GM21786 (cell line): Measurements from ENCODE around the gene RASL10A.

Experiments used
- ATAC-seq: cut with Tn5 transposase; IDR thresholded peaks from one replicate; pipeline ENCODE4 v1.9.1; 2021; ENCODE audit not compliant: unreplicated experiment

Gene RASL10A

GRCh38 chr22:29306835-29307595, 8.5 kb downstream of the RASL10A start:
- no peak for ATAC-seq

- no peak for ATAC-seq
These were observed 9.2 kb downstream of the RASL10A start, which contains the start of gene GAS2L1 for GRCh38 chr22:29306175-29306834. Gene GAS2L1 (plus strand): TSS chr22:29306650. CDS start chr22:29308106, 1,456 bp downstream.

DNA sequence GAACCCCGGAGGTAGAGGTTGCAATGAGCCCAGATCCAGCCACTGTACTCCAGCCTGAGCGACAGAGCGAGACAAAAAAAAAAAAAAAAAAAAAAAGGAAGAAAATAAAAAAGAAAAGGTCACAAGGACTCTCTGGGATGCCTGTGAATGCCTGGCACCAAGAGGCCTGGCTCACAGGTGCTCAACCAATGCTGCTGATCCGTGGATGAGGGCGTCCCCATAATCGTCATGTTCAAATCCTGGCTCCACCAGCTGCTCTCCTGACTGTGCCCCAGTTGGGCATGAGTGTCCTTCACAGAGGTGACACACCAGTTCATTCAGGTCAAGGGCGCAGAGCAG, 9.7 kb downstream of the RASL10A start:
- no peak for ATAC-seq

GRCh38 chr22:29302681-29303465, 12.6 kb downstream of the RASL10A start:
- no peak for ATAC-seq

- ATAC-seq = no peak
These were observed 13.2 kb downstream of the RASL10A start for GRCh38 chr22:29302402-29302680.

GRCh38 chr22:29301716-29302401, 13.6 kb downstream of the RASL10A start:
- ATAC-seq = no peak

DNA sequence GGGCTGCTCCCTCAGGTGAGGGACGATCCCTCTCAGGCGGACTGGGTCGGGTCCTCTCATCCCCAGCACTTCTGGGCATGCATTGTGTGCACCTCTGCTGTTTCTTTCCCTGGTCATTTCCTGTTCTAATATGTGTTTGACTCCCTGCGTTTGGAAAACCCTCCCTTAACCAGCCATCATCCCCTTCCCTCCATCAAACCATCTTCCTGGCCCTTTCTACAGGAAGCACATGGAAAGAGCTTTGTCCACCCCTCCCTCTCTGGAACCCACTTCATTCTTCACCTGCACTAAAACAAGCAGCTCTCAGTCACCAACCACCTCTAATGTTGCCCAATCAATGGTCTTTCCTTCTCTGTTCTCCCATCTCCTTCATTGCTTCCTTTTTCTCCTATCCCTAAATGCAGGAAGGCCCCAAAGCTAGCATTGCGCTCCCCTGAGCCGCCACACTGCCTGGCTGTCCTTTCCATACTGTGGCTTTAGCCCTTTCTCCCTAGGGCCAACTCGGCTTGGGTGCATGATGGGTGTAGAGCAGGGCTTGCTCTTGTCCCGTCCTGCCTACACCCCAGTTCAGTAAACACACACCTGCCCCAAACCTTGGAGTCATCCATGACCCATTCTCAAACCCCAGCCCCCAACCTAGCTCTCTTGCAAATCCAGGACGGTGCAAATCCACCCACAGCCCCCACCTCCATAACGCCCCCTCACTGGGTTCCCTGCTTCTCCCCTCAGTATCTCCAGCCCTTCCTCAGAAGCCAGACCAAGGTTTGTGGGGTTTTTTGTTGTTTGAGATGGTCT, 14.5 kb downstream of the RASL10A start:
- ATAC-seq = no peak

GRCh38 chr22:29300467-29300806, 15.1 kb downstream of the RASL10A start:
- no peak for ATAC-seq

- ATAC-seq = no peak
These were observed 16.2 kb downstream of the RASL10A start for GRCh38 chr22:29299136-29299900.

DNA sequence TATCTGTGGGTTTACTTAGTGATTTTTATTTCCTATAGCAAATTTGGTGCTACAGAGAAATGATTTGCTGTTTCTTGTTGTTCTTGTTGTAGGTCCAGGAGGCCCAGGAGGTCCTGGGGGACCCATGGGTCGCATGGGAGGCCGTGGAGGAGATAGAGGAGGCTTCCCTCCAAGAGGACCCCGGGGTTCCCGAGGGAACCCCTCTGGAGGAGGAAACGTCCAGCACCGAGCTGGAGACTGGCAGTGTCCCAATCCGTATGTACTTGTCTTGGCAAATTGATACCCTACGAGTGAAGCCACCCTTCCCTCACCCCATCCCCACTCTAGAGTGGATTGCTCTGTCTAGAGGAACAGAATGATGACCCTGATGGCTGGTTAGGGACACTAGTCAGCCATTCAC, 16.9 kb downstream of the RASL10A start:
- ATAC-seq = no peak

GRCh38 chr22:29292379-29292778, 23.1 kb downstream of the RASL10A start:
- ATAC-seq = no peak

DNA sequence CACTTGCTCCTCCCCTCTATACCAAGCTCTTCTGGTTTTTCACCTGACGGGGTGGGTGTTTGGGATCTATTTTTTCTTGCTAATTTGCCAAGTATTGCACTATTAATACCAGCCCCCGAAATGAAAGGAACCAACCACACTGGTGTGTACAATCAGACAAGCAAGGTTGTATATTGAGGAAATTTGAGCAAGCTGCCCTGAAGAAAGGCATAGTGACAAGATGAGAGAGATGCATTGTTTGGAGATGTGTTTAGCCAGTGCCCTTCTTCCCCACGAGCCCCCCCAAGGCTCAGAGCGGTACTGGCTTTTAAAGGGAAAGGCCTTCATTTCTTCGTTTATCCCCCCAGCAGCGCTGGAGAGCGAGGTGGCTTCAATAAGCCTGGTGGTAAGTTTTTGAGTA, 24.3 kb downstream of the RASL10A start:
- no peak for ATAC-seq

GRCh38 chr22:29290061-29290460, 25.4 kb downstream of the RASL10A start:
- no peak for ATAC-seq

DNA sequence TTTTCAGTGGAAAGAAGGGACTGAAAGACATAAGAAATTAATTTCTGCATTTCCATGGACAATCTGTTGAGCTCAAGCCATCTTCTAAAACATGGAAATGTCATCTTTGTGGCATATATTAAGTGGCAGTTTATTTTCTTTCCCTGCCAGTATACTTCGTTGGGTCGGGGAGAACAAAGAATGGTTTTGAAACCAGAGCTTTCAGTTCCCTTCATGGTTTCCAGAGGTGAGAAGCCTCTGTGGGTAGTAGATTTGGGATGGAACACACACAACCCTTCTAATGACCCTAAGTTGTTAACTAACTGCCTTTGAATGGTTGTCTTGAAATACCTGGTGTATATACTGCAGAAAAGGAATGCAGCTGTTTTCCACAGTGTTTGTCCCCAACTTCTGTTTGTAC, 26.7 kb downstream of the RASL10A start:
- ATAC-seq = no peak

DNA sequence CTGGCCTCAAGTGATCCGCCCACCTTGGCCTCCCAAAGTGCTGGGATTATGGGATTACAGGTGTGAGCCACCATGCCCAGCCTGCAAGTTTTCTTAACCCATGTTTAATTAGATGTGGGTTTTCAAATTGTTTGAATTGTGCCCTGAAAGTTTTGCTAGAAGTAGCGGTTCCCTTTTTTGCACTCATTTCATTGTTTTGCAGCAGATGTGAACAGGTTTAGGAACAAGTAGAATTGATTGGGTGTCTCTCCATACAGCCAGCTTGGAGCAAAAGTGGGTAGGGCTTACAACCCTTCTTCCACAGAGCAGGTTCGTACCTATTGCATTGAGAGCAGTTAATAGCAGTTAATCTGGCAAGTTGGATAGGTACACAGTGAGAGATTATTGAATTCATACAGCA, 31.3 kb downstream of the RASL10A start:
- ATAC-seq = no peak

GRCh38 chr22:29277927-29278326, 37.6 kb downstream of the RASL10A start:
- ATAC-seq = no peak

GRCh38 chr22:29275819-29276565, 39.5 kb downstream of the RASL10A start:
- no peak for ATAC-seq

DNA sequence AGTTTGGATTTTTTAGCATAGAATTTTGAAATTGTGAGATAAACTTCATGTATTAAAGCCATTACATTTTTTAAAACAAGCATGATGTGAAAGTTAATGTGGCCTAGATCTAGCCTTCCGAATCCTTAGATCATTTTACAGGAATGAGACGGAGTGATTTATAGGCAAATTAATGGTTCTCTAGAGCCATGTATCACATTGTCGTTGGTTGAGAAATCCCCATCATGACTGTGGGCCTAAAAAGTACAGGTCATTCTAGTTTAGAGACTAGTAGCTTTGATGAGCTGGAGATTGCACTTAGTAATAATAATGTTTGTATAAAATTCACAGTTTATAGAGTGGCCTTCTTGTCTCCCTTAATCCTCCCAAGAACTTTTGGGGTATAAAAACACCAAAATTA, 40.3 kb downstream of the RASL10A start:
- no peak for ATAC-seq

DNA sequence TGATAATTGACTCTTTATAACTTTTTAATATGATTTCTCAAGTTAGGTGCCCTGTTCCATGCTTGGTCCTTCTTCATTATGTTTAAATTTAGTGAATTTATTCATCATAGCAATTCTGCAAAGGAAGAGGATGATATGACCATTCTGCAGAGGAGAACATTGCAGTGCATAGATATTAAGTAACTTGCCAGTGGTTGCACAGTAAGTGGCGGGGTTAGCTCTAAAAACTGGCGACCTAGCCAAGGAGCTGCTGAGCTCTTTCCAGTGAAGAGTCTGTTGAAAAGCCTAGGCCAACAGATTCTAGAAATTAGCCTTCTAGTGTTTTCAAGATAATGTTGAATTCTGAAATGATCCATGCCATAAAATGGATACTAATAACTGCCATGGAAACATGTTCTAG, 42.9 kb downstream of the RASL10A start:
- ATAC-seq = no peak
